Activated CD4-positive, alpha-beta T cell treated with anti-CD3 and anti-CD28 coated beads, Interleukin-2, amount 50 U/mL, for 24 hours (primary cell): Measurements from ENCODE around the gene CYP27B1.

Experiments
- DNase-seq, 2 donors: peaks; one replicate each; pipeline ENCODE4 v3.0.0-alpha.2; 2020; ENCODE audit warnings: low read depth in 1 of 2, low spot score in 1 of 2

CYP27B1 gene

DNA sequence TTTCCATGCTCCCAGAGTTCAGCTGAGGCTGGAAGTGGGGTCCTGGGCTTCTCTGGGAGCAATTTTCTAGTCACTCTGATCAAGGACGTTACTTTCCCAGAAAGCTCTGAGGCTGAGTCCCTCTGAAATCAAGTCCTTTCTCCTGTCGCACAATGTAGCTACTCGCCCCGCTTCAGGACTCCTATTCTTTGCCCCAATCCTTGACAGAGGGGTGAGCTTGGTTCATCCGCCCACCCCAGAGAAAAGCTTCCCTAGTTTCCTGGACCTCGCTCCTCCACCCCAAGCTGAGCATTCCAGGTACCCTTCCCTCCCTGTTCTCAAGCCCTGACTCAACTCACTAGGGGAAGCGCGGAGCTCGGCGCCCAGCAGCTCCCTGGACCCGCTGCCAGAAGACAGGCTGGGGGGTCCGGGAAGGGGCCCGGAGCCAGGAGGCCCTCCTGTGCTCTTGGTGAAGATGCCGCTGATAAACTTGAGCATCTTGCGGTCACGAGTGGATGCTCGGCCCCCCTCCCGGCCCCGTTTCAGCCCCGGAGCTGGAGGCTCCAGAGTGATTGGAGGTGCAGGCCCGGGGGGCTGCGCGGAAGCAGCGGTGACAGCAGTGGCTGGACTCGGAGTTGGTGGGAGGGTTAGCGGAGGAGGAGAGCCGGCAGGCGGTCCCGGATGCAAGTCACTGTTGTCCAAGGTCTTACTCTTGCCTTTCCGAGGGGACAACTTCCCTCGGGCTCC is 30.0 kb downstream of the CYP27B1 start:
- DNase-seq, result no peak

GRCh38 chr12:57735952-57736740 is 30.7 kb downstream of the CYP27B1 start:
- DNase-seq, result no peak

- no peak for DNase-seq
Observed at GRCh38 chr12:57735198-57735855, 31.6 kb downstream of the CYP27B1 start.

- DNase-seq, result no peak
Observed at GRCh38 chr12:57734591-57734990, 32.3 kb downstream of the CYP27B1 start.

GRCh38 chr12:57733928-57734327 is 33.0 kb downstream of the CYP27B1 start:
- no peak for DNase-seq

- DNase-seq, result no peak
Observed at GRCh38 chr12:57732726-57733593, 33.9 kb downstream of the CYP27B1 start.

DNA sequence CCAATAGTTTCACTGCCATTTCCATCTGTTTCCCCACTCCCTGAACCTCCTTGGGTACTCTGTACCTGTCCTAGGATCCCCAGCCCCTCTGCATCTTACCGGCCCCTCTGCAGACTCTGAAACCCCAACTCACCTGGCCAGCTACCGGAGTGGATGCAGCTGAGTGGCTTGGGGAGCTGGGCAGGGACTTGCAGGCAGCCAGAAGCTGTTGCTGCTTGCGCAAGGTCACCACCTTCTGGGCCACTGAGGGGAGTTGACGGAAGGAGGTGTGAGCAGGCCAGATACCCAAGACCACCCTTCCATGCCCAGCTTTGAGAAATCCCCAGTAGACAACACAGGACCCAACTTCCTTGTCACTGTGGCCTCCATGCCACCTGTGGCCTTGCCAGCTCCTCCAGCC is 34.6 kb downstream of the CYP27B1 start:
- no peak for DNase-seq

DNA sequence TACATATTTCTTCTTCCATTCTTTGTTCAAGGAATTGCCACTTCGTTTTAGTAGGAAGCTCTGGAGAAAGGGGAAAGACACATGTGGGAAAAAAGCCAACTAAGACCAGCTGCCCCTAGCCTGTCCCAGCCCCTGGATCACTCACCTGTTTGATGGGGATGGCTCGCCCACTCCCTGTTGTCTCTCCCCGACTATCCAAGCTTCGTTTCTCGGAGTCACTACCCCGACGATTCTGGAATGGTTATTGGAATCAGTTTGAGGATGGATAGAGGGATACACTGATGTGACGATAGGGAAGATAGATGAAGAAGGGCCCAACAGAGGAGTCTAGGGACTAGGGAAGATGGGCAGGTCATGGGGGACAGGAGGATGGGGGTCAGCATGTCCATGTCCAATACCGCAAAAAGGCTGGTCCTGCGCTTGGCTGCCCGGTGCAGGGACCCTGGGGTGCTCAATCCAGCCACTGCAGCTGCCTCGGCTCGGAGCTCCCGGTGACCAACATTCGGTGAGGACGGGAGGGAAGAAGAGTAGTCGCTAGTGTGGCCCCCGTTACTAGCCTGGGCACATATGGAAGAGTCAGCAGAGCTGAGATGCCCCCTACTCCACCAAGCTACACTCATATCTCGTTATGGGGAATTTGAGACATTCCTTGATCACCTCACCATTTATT is 35.3 kb downstream of the CYP27B1 start:
- DNase-seq, result no peak

DNA sequence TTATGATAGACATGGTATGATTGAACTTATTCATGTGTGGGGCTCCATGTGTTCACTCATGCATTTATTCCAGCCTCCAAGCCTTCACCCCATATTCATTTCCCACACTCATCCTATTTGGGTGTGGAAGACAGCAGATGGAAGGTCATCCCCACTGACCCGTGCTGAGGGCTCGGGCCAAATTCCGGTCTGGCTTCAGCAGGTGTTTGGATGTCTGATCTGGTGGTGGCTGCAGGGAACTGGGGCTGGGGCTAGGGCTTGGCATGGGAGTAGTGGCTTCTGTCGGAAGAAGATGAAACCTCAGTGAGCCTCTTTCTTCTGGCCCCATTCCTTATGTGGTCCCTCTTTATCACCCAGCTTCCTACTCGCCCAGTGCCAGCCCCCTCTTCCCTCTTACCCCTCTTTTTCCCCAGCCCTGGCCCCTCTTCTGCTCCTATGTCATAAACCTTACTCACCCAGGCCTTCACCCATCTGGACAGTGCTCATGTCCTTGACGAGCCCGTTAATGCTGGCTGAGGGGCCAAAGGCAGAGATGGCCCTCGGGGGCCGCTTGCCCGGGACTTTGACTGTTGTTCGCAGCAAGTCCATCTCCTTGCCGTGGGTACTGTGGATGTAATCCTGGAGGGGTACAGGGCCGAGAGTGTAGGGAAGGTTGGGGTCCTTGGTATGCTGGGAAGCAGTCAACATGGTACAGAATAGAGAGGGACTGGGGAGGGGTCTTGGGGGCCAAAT is 36.4 kb downstream of the CYP27B1 start:
- DNase-seq, result no peak

DNA sequence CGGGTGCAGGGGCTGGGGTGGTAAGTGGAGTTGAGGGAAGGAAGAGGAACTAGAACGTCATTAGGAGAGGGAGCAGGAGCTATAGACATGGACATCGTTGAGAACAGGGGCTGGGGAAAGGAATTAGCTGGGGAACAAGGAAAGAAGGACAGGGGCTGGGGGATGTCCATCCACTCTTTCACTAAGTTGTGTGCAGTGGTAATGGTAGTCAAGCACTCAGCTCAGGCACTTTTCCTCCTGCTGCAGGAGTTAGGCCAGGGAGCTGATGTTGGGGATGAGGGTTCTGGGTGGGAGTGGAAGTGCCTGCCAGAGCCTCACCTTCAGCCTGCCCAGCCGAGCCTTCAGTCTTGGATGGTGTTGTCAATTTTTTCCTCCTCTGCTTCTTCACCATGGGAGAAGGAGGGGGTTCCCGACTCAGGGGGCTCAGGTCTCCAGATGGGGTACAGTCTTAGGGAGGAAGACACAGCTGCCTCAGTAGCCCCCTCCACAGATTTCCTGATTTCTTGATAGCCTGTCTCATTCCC is 37.5 kb downstream of the CYP27B1 start:
- DNase-seq, result no peak

GRCh38 chr12:57727758-57728395 is 39.0 kb downstream of the CYP27B1 start:
- no peak for DNase-seq

GRCh38 chr12:57726884-57727757 is 39.8 kb downstream of the CYP27B1 start:
- DNase-seq, result no peak

- DNase-seq, result no peak
Observed at GRCh38 chr12:57726151-57726883, 40.6 kb downstream of the CYP27B1 start.

- no peak for DNase-seq
Observed at GRCh38 chr12:57725851-57726150, 41.1 kb downstream of the CYP27B1 start.

GRCh38 chr12:57724936-57725740 is 41.7 kb downstream of the CYP27B1 start:
- DNase-seq, result no peak

GRCh38 chr12:57724003-57724935 is 42.6 kb downstream of the CYP27B1 start:
- no peak for DNase-seq
